Ishikawa (cell line): Measurements from ENCODE around the gene ACO1.

Experiments used
- CREB1 ChIP-seq: IDR thresholded peaks from 2 replicates; pipeline ENCODE4 v1.6.1; 2012; ENCODE audit warnings: low read depth
- EP300 ChIP-seq: IDR thresholded peaks from 2 replicates; pipeline ENCODE4 v1.6.1; 2012; ENCODE audit warnings: borderline replicate concordance
- FOXM1 ChIP-seq: IDR thresholded peaks from 2 replicates; pipeline ENCODE4 v1.6.1; 2012; ENCODE audit warnings: low read depth, borderline replicate concordance
- NFIC ChIP-seq: IDR thresholded peaks from 2 replicates; pipeline ENCODE4 v1.6.1; 2012
- RAD21 ChIP-seq: IDR thresholded peaks from 2 replicates; pipeline ENCODE4 v1.6.1; 2012; ENCODE audit warnings: low read depth
- TCF12 ChIP-seq: IDR thresholded peaks from 2 replicates; pipeline ENCODE4 v1.6.1; 2012; ENCODE audit warnings: low read depth
- YY1 ChIP-seq: IDR thresholded peaks from 2 replicates; pipeline ENCODE4 v1.6.1; 2012; ENCODE audit warnings: low read depth
- TF ChIP-seq, protein P1 (sequence below): IDR thresholded peaks from 2 replicates; pipeline ENCODE4 v1.6.1; 2012
- TF ChIP-seq, protein P2 (sequence below): IDR thresholded peaks from 2 replicates; pipeline ENCODE4 v1.6.1; 2012; ENCODE audit warnings: low read depth, mild to moderate bottlenecking

DNA sequence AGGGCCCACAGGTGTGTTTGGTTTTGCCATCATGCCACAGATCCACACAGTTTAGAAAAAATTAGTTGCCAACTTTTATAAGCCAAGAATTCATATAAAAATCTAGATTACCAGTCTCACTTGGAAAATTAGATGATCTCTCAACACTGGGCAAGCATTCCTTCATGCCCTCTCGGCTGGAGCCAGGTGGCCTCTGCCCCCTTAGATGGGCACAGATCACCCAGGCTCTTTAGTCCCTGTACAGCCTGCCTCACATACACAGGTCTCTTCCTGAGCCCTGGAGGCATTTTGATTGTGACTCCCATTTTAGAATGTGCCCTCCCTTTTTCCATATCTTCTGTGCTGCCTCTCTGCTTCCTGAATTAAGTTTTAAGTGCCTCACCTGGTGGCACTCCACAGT lies 20.0 kb downstream of the ACO1 start:
- no peak for TF ChIP-seq EP300
- no peak for TF ChIP-seq TCF12
- TF ChIP-seq, protein P1, sequence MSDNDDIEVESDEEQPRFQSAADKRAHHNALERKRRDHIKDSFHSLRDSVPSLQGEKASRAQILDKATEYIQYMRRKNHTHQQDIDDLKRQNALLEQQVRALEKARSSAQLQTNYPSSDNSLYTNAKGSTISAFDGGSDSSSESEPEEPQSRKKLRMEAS, result no peak
- TF ChIP-seq, protein P2, sequence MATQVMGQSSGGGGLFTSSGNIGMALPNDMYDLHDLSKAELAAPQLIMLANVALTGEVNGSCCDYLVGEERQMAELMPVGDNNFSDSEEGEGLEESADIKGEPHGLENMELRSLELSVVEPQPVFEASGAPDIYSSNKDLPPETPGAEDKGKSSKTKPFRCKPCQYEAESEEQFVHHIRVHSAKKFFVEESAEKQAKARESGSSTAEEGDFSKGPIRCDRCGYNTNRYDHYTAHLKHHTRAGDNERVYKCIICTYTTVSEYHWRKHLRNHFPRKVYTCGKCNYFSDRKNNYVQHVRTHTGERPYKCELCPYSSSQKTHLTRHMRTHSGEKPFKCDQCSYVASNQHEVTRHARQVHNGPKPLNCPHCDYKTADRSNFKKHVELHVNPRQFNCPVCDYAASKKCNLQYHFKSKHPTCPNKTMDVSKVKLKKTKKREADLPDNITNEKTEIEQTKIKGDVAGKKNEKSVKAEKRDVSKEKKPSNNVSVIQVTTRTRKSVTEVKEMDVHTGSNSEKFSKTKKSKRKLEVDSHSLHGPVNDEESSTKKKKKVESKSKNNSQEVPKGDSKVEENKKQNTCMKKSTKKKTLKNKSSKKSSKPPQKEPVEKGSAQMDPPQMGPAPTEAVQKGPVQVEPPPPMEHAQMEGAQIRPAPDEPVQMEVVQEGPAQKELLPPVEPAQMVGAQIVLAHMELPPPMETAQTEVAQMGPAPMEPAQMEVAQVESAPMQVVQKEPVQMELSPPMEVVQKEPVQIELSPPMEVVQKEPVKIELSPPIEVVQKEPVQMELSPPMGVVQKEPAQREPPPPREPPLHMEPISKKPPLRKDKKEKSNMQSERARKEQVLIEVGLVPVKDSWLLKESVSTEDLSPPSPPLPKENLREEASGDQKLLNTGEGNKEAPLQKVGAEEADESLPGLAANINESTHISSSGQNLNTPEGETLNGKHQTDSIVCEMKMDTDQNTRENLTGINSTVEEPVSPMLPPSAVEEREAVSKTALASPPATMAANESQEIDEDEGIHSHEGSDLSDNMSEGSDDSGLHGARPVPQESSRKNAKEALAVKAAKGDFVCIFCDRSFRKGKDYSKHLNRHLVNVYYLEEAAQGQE, result no peak
- no peak for TF ChIP-seq CREB1
- TF ChIP-seq RAD21, result no peak
- TF ChIP-seq FOXM1, result no peak
- no peak for TF ChIP-seq YY1
- no peak for TF ChIP-seq NFIC
